GM23338 (cell line): ENCODE measurements around the gene SMR3B. TPM values are rescaled to one million over a fixed set of nuclear protein-coding genes. Genes with fewer than 3 reads are reported as not detected.

Experiments
- ATAC-seq: fragments of 200-7000 bp; cut with Tn5 transposase; 3 replicates; pipeline ENCODE4 v1.9.1; 2020
- DNase-seq: peaks from one replicate; pipeline ENCODE4 v3.0.0-alpha.2; 2015; ENCODE audit warnings: low spot score
- H2AFZ ChIP-seq: fragments of 200-600 bp; sonication (generic); 2 replicates; pipeline ENCODE4 v1.8.0; 2016; ENCODE audit warnings: antibody characterized with exemption, mild to moderate bottlenecking, moderate library complexity
- H3F3A ChIP-seq: fragments of 200-600 bp; sonication (generic); replicated peaks from 2 replicates; pipeline ENCODE4 v1.8.0; 2017; ENCODE audit warnings: antibody characterized with exemption, mixed run types, low read depth
- H3K27ac ChIP-seq: fragments of 200-600 bp; sonication (generic); 2 replicates; pipeline ENCODE4 v1.6.1; 2016; ENCODE audit warnings: low read depth
- H3K27me3 ChIP-seq: fragments of 200-600 bp; sonication (generic); 2 replicates; pipeline ENCODE4 v1.8.0; 2016; ENCODE audit warnings: mild to moderate bottlenecking, mixed run types, moderate library complexity; ENCODE audit not compliant: insufficient read depth
- H3K36me3 ChIP-seq: fragments of 200-600 bp; sonication (generic); 2 replicates; pipeline ENCODE4 v1.8.0; 2016; ENCODE audit warnings: mild to moderate bottlenecking; ENCODE audit not compliant: insufficient read depth
- H3K4me1 ChIP-seq: fragments of 200-600 bp; sonication (generic); 2 replicates; pipeline ENCODE4 v1.8.0; 2016; ENCODE audit warnings: mild to moderate bottlenecking, moderate library complexity; ENCODE audit not compliant: insufficient read depth
- H3K4me2 ChIP-seq: fragments of 200-600 bp; sonication (generic); 2 replicates; pipeline ENCODE4 v1.7.1; 2017; ENCODE audit warnings: mixed run types
- H3K4me3 ChIP-seq: fragments of 200-600 bp; sonication (generic); 2 replicates; pipeline ENCODE4 v1.6.1; 2016; ENCODE audit warnings: mixed run types
- H3K79me2 ChIP-seq: fragments of 200-600 bp; sonication (generic); replicated peaks from 2 replicates; pipeline ENCODE4 v1.8.0; 2017; ENCODE audit warnings: mild to moderate bottlenecking; ENCODE audit not compliant: insufficient read depth
- H3K9me2 ChIP-seq: fragments of 200-600 bp; sonication (generic); 2 replicates; pipeline ENCODE4 v1.8.0; 2017; ENCODE audit not compliant: insufficient read depth
- H4K20me1 ChIP-seq: fragments of 200-600 bp; sonication (generic); replicated peaks from 2 replicates; pipeline ENCODE4 v1.8.0; 2017; ENCODE audit warnings: mild to moderate bottlenecking; ENCODE audit not compliant: insufficient read depth
- H3K27ac Mint-ChIP-seq: 2 replicates; pipeline ENCODE4 v1.8.0; 2020; ENCODE audit warnings: inconsistent platforms, mild to moderate bottlenecking, moderate library complexity, mixed read lengths
- H3K27me3 Mint-ChIP-seq: 3 replicates; pipeline ENCODE4 v1.8.0; 2022; ENCODE audit warnings: low read depth, mild to moderate bottlenecking, moderate library complexity, mixed read lengths, inconsistent platforms; ENCODE audit not compliant: insufficient read depth, poor library complexity
- H3K36me3 Mint-ChIP-seq: 3 replicates; pipeline ENCODE4 v1.8.0; 2021; ENCODE audit warnings: low read depth, mild to moderate bottlenecking, inconsistent platforms, moderate library complexity, mixed read lengths
- H3K4me1 Mint-ChIP-seq: 3 replicates; pipeline ENCODE4 v1.8.0; 2020; ENCODE audit warnings: mild to moderate bottlenecking, inconsistent platforms, mixed read lengths
- H3K4me3 Mint-ChIP-seq: 3 replicates; pipeline ENCODE4 v1.8.0; 2021; ENCODE audit warnings: moderate library complexity, mild to moderate bottlenecking, inconsistent platforms, mixed read lengths
- H3K9me3 Mint-ChIP-seq: 3 replicates; pipeline ENCODE4 v1.8.0; 2020; ENCODE audit warnings: moderate library complexity, mild to moderate bottlenecking, inconsistent platforms, mixed read lengths
- CREB1 ChIP-seq: fragments of 250-450 bp; sonication (Bioruptor Pico); IDR thresholded peaks from 2 replicates; pipeline ENCODE4 v1.5.0; 2020; ENCODE audit warnings: low read depth, mild to moderate bottlenecking, moderate library complexity
- ETS1 ChIP-seq: IDR thresholded peaks from 2 replicates; pipeline ENCODE4 v1.6.1; 2016; ENCODE audit warnings: antibody characterized with exemption
- EZH2 ChIP-seq: fragments of 200-600 bp; sonication (generic); IDR thresholded peaks from one replicate; pipeline ENCODE4 v1.8.0; 2017; ENCODE audit warnings: antibody characterized with exemption, mild to moderate bottlenecking, low read depth; ENCODE audit not compliant: unreplicated experiment
- EZH2phosphoT487 ChIP-seq: fragments of 200-600 bp; sonication (generic); IDR thresholded peaks from one replicate; pipeline ENCODE4 v1.8.1; 2018; ENCODE audit warnings: antibody characterized with exemption; ENCODE audit not compliant: unreplicated experiment
- JUNB ChIP-seq: IDR thresholded peaks from one replicate; pipeline ENCODE4 v1.6.1; 2016; ENCODE audit warnings: antibody characterized with exemption; ENCODE audit not compliant: unreplicated experiment
- NANOG ChIP-seq: IDR thresholded peaks from 2 replicates; pipeline ENCODE4 v1.6.1; 2016; ENCODE audit warnings: antibody characterized with exemption, borderline replicate concordance
- POLR2AphosphoS5 ChIP-seq: IDR thresholded peaks from 2 replicates; pipeline ENCODE4 v1.6.1; 2016; ENCODE audit warnings: antibody characterized with exemption, low read depth
- STAT1 ChIP-seq: IDR thresholded peaks from one replicate; pipeline ENCODE4 v1.6.1; 2016; ENCODE audit warnings: antibody characterized with exemption; ENCODE audit not compliant: unreplicated experiment
- ZNF114 ChIP-seq: fragments of 250-450 bp; sonication (Bioruptor Pico); IDR thresholded peaks from 2 replicates; pipeline ENCODE4 v1.5.0; 2020; ENCODE audit warnings: mild to moderate bottlenecking, moderate library complexity
- ZNF331 ChIP-seq: fragments of 250-450 bp; sonication (Bioruptor Pico); IDR thresholded peaks from 2 replicates; pipeline ENCODE4 v1.5.0; 2020; ENCODE audit warnings: low read depth, mild to moderate bottlenecking, moderate library complexity
- polyA plus RNA-seq: library from polyadenylated mRNA; unstranded; fragments of >200 nt; fragmentation: Nextera tagmentation; extraction: Ambion mirVana; gene quantifications from 2 replicates; pipeline ENCODE4 v1.2.1, GENCODE V29; 2016
- total RNA-seq: library from RNA; depleted of rRNA; stranded (reverse); fragments of >200 nt; shearing (Covaris generic); gene quantifications from 2 replicates; pipeline ENCODE4 v1.2.3, GENCODE V29; 2014
- TF ChIP-seq, protein P1 (sequence below): IDR thresholded peaks from one replicate; pipeline ENCODE4 v1.6.1; 2018; ENCODE audit warnings: antibody characterized with exemption; ENCODE audit not compliant: unreplicated experiment
- TF ChIP-seq, protein P2 (sequence below), 2 experiments: fragments of 200-600 bp in 1 of 2; sonication (generic) in 1 of 2; conservative IDR thresholded peaks; 2 replicates each; pipeline versions ENCODE4 v1.5.1 to v1.6.1; 2016 to 2017; ENCODE audit warnings: antibody characterized with exemption in 2 of 2, low read depth in 2 of 2, mild to moderate bottlenecking in 2 of 2, moderate library complexity in 1 of 2

The SMR3B gene
- total and polyA plus RNA-seq, 2 experiments from 2014 or later = not detected

- TF ChIP-seq, protein P1, sequence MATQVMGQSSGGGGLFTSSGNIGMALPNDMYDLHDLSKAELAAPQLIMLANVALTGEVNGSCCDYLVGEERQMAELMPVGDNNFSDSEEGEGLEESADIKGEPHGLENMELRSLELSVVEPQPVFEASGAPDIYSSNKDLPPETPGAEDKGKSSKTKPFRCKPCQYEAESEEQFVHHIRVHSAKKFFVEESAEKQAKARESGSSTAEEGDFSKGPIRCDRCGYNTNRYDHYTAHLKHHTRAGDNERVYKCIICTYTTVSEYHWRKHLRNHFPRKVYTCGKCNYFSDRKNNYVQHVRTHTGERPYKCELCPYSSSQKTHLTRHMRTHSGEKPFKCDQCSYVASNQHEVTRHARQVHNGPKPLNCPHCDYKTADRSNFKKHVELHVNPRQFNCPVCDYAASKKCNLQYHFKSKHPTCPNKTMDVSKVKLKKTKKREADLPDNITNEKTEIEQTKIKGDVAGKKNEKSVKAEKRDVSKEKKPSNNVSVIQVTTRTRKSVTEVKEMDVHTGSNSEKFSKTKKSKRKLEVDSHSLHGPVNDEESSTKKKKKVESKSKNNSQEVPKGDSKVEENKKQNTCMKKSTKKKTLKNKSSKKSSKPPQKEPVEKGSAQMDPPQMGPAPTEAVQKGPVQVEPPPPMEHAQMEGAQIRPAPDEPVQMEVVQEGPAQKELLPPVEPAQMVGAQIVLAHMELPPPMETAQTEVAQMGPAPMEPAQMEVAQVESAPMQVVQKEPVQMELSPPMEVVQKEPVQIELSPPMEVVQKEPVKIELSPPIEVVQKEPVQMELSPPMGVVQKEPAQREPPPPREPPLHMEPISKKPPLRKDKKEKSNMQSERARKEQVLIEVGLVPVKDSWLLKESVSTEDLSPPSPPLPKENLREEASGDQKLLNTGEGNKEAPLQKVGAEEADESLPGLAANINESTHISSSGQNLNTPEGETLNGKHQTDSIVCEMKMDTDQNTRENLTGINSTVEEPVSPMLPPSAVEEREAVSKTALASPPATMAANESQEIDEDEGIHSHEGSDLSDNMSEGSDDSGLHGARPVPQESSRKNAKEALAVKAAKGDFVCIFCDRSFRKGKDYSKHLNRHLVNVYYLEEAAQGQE = no peak
Observed at GRCh38 chr4:70364002-70364401, 18.9 kb upstream of the SMR3B start (continued).

GRCh38 chr4:70365479-70365878 lies 17.5 kb upstream of the SMR3B start:
- no peaks in the 10 kb centered on the region for H3K36me3 ChIP-seq
- no peaks in the 10 kb centered on the region for H3K36me3 Mint-ChIP-seq
- ATAC-seq = no peak
- no peak overlapping the region for H2AFZ ChIP-seq
- H3F3A ChIP-seq = no peaks in the 10 kb centered on the region
- no peaks in the 10 kb centered on the region; the same call in 1 of the 3 replicates for H3K4me1 Mint-ChIP-seq
- peaks cover 3% of the 10 kb centered on the region; the same call in 2 of the 3 replicates for H3K9me3 Mint-ChIP-seq
- no peaks in the 10 kb centered on the region for H3K4me1 ChIP-seq
- no peak overlapping the region for H3K4me2 ChIP-seq
- no peak overlapping the region for H3K27ac ChIP-seq
- H3K27me3 Mint-ChIP-seq = no peaks in the 10 kb centered on the region
- H3K27ac Mint-ChIP-seq = no peak overlapping the region
- DNase-seq = no peak
- H4K20me1 ChIP-seq = no peaks in the 10 kb centered on the region
- H3K9me2 ChIP-seq = no peaks in the 10 kb centered on the region; the same call in 1 of the 2 replicates
- H3K27me3 ChIP-seq = no peaks in the 10 kb centered on the region
- H3K79me2 ChIP-seq = no peaks in the 10 kb centered on the region
- H3K4me3 Mint-ChIP-seq = no peak overlapping the region
- no peak overlapping the region for H3K4me3 ChIP-seq
- TF ChIP-seq JUNB (no peak), CREB1 (CRISPR knock-in tag) (no peak), EZH2 (no peak), ZNF331 (CRISPR knock-in tag) (no peak), STAT1 (no peak), NANOG (no peak), POLR2AphosphoS5 (no peak), EZH2phosphoT487 (no peak), ETS1 (no peak), ZNF114 (no peak)
- TF ChIP-seq, protein P1 = no peak
- TF ChIP-seq, protein P2, sequence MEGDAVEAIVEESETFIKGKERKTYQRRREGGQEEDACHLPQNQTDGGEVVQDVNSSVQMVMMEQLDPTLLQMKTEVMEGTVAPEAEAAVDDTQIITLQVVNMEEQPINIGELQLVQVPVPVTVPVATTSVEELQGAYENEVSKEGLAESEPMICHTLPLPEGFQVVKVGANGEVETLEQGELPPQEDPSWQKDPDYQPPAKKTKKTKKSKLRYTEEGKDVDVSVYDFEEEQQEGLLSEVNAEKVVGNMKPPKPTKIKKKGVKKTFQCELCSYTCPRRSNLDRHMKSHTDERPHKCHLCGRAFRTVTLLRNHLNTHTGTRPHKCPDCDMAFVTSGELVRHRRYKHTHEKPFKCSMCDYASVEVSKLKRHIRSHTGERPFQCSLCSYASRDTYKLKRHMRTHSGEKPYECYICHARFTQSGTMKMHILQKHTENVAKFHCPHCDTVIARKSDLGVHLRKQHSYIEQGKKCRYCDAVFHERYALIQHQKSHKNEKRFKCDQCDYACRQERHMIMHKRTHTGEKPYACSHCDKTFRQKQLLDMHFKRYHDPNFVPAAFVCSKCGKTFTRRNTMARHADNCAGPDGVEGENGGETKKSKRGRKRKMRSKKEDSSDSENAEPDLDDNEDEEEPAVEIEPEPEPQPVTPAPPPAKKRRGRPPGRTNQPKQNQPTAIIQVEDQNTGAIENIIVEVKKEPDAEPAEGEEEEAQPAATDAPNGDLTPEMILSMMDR (conservative IDR thresholded peaks at IDR 0.05; ENCODE audit: low read depth in 2 of 2) = no peak
